Mucosa of stomach (tissue), 1 donor: ENCODE data around the gene FAM9B.
"Not testable (repeated sequence)": the region's sequence is repeated elsewhere in the genome, so short reads cannot be mapped to it uniquely, and the experiment has no call there.

Source experiments
- H3K27me3 ChIP-seq: one replicate; pipeline ENCODE4 v1.7.0; 2013; ENCODE audit warnings: mild to moderate bottlenecking, low read length; ENCODE audit not compliant: control insufficient read depth, insufficient read depth
- H3K36me3 ChIP-seq: one replicate; pipeline ENCODE4 v1.7.0; 2013; ENCODE audit warnings: low read length; ENCODE audit not compliant: control insufficient read depth, insufficient read depth
- H3K4me1 ChIP-seq: one replicate; pipeline ENCODE4 v1.7.0; 2013; ENCODE audit warnings: mild to moderate bottlenecking, low read length; ENCODE audit not compliant: control insufficient read depth, insufficient read depth
- H3K4me3 ChIP-seq: one replicate; pipeline ENCODE4 v1.7.0; 2013; ENCODE audit warnings: low read length
- H3K9ac ChIP-seq: one replicate; pipeline ENCODE4 v1.7.0; 2013; ENCODE audit warnings: mild to moderate bottlenecking, low read length, moderate library complexity
- H3K9me3 ChIP-seq: one replicate; pipeline ENCODE4 v1.7.0; 2013; ENCODE audit warnings: mild to moderate bottlenecking, low read length, moderate library complexity; ENCODE audit not compliant: control insufficient read depth
- donor health status: Pancreatic carcinoma.

The FAM9B gene

GRCh38 chrX:9037296-9037695 lies 3.4 kb upstream of the FAM9B start:
- Histone ChIP-seq H3K9ac (no peak overlapping the region), H3K36me3 (no peaks in the 10 kb centered on the region), H3K27me3 (no peaks in the 10 kb centered on the region), H3K4me3 (no peak overlapping the region), H3K4me1 (no peaks in the 10 kb centered on the region), H3K9me3 (no peaks in the 10 kb centered on the region)

- no peak overlapping the region for H3K4me3 ChIP-seq
- no peaks in the 10 kb centered on the region for H3K9me3 ChIP-seq
- no peak overlapping the region for H3K9ac ChIP-seq
- H3K27me3 ChIP-seq = no peaks in the 10 kb centered on the region
- H3K36me3 ChIP-seq = no peaks in the 10 kb centered on the region
- no peaks in the 10 kb centered on the region for H3K4me1 ChIP-seq
Measured at GRCh38 chrX:9033586-9033985, 341 bp downstream of the FAM9B start.

- Histone ChIP-seq H3K4me1 (no peaks in the 10 kb centered on the region), H3K36me3 (no peaks in the 10 kb centered on the region), H3K9me3 (no peaks in the 10 kb centered on the region), H3K27me3 (no peaks in the 10 kb centered on the region), H3K4me3 (no peak overlapping the region), H3K9ac (no peak overlapping the region)
Measured at GRCh38 chrX:9033179-9033578, 748 bp downstream of the FAM9B start.

GRCh38 chrX:9023293-9023692 lies 10.6 kb downstream of the FAM9B start:
- no peak overlapping the region for H3K4me3 ChIP-seq
- no peaks in the 10 kb centered on the region for H3K4me1 ChIP-seq
- no peaks in the 10 kb centered on the region for H3K27me3 ChIP-seq
- no peaks in the 10 kb centered on the region for H3K9me3 ChIP-seq
- no peaks in the 10 kb centered on the region for H3K36me3 ChIP-seq
- no peak overlapping the region for H3K9ac ChIP-seq

- H3K27me3 ChIP-seq = no peaks in the 10 kb centered on the region
- H3K4me1 ChIP-seq = no peaks in the 10 kb centered on the region
- no peak overlapping the region for H3K4me3 ChIP-seq
- H3K36me3 ChIP-seq = no peaks in the 10 kb centered on the region
- H3K9ac ChIP-seq = no peak overlapping the region
- H3K9me3 ChIP-seq = no peaks in the 10 kb centered on the region
Measured at GRCh38 chrX:9019151-9019550, 14.8 kb downstream of the FAM9B start.

GRCh38 chrX:9018332-9018731 lies 15.6 kb downstream of the FAM9B start:
- H3K27me3 ChIP-seq, H3K4me1 ChIP-seq, H3K4me3 ChIP-seq: not testable (repeated sequence)

GRCh38 chrX:9003041-9003440 lies 30.9 kb downstream of the FAM9B start:
- no peaks in the 10 kb centered on the region for H3K9me3 ChIP-seq
- no peak overlapping the region for H3K4me3 ChIP-seq
- no peaks in the 10 kb centered on the region for H3K4me1 ChIP-seq
- H3K9ac ChIP-seq = no peak overlapping the region
- no peaks in the 10 kb centered on the region for H3K27me3 ChIP-seq
- no peaks in the 10 kb centered on the region for H3K36me3 ChIP-seq

More at GRCh38 chrX:9018332-9018731, 15.6 kb downstream of the FAM9B start:
- H3K9me3 ChIP-seq, H3K36me3 ChIP-seq, H3K9ac ChIP-seq: not testable (repeated sequence)

GRCh38 chrX:8988446-8988845 lies 45.5 kb downstream of the FAM9B start:
- Histone ChIP-seq H3K4me3 (no peak overlapping the region), H3K27me3 (no peaks in the 10 kb centered on the region), H3K9ac (no peak overlapping the region), H3K36me3 (no peaks in the 10 kb centered on the region), H3K4me1 (no peaks in the 10 kb centered on the region), H3K9me3 (no peaks in the 10 kb centered on the region)

GRCh38 chrX:8987672-8988250 lies 46.2 kb downstream of the FAM9B start:
- H3K36me3 ChIP-seq = no peaks in the 10 kb centered on the region
- no peak overlapping the region for H3K4me3 ChIP-seq
- no peaks in the 10 kb centered on the region for H3K9me3 ChIP-seq
- no peaks in the 10 kb centered on the region for H3K4me1 ChIP-seq
- no peaks in the 10 kb centered on the region for H3K27me3 ChIP-seq
- H3K9ac ChIP-seq = no peak overlapping the region

GRCh38 chrX:8984231-8984630 lies 49.7 kb downstream of the FAM9B start:
- no peaks in the 10 kb centered on the region for H3K4me1 ChIP-seq
- H3K9ac ChIP-seq = no peak overlapping the region
- no peaks in the 10 kb centered on the region for H3K27me3 ChIP-seq
- no peak overlapping the region for H3K4me3 ChIP-seq
- no peaks in the 10 kb centered on the region for H3K36me3 ChIP-seq
- no peaks in the 10 kb centered on the region for H3K9me3 ChIP-seq

- Histone ChIP-seq H3K9me3 (no peaks in the 10 kb centered on the region), H3K27me3 (no peaks in the 10 kb centered on the region), H3K36me3 (no peaks in the 10 kb centered on the region), H3K4me1 (no peaks in the 10 kb centered on the region), H3K4me3 (no peak overlapping the region), H3K9ac (no peak overlapping the region)
Measured at GRCh38 chrX:8981723-8982122, 52.2 kb downstream of the FAM9B start.

GRCh38 chrX:8980756-8981155 lies 53.2 kb downstream of the FAM9B start:
- H3K36me3 ChIP-seq = no peaks in the 10 kb centered on the region
- no peaks in the 10 kb centered on the region for H3K4me1 ChIP-seq
- H3K9ac ChIP-seq = no peak overlapping the region
- no peak overlapping the region for H3K4me3 ChIP-seq
- no peaks in the 10 kb centered on the region for H3K9me3 ChIP-seq
- H3K27me3 ChIP-seq = no peaks in the 10 kb centered on the region
